HL-60 (cell line): ENCODE measurements around the gene CAV2.

ENCODE experiments used
- GABPA ChIP-seq: IDR thresholded peaks from 2 replicates; pipeline ENCODE4 v1.6.1; 2012; ENCODE audit warnings: low read depth
- POLR2AphosphoS5 ChIP-seq: IDR thresholded peaks from 2 replicates; pipeline ENCODE4 v1.6.1; 2012; ENCODE audit warnings: low read depth
- SPI1 ChIP-seq: IDR thresholded peaks from 2 replicates; pipeline ENCODE4 v1.6.1; 2012; ENCODE audit warnings: low read depth, mild to moderate bottlenecking, borderline replicate concordance
- TF ChIP-seq, protein P1 (sequence below): IDR thresholded peaks from one replicate; pipeline ENCODE4 v1.5.1; 2011; ENCODE audit warnings: low read length, control low read depth, inconsistent platforms; ENCODE audit not compliant: insufficient read depth

DNA sequence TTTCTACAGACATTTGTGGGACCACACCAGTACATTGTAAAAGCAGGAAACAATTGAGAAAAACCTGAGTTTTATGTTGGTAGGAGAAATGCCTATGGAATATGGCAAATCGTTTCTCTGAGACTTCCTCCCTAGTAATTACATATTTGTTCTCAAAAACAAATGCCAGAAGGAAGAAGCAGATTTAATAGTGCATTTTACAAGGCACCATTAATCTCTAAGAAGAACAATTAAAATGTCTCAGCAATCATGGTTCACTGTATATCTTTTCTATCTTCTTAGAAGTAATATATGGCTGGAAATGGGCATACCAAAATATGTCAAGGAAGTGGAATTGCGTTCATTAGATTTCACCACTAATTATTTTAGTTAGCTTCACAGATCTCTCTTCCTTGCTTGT is 38.6 kb downstream of the CAV2 start:
- TF ChIP-seq, protein P1, sequence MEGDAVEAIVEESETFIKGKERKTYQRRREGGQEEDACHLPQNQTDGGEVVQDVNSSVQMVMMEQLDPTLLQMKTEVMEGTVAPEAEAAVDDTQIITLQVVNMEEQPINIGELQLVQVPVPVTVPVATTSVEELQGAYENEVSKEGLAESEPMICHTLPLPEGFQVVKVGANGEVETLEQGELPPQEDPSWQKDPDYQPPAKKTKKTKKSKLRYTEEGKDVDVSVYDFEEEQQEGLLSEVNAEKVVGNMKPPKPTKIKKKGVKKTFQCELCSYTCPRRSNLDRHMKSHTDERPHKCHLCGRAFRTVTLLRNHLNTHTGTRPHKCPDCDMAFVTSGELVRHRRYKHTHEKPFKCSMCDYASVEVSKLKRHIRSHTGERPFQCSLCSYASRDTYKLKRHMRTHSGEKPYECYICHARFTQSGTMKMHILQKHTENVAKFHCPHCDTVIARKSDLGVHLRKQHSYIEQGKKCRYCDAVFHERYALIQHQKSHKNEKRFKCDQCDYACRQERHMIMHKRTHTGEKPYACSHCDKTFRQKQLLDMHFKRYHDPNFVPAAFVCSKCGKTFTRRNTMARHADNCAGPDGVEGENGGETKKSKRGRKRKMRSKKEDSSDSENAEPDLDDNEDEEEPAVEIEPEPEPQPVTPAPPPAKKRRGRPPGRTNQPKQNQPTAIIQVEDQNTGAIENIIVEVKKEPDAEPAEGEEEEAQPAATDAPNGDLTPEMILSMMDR: no peak
- TF ChIP-seq POLR2AphosphoS5 (no peak), SPI1 (no peak), GABPA (no peak)
